Dermis lymphatic vessel endothelial cell (primary cell): ENCODE results near the gene EXOSC7. TPM values are rescaled to one million over a fixed set of nuclear protein-coding genes. Genes with fewer than 3 reads are reported as not detected.

Source experiments
- total RNA-seq: library from RNA; depleted of rRNA; stranded (reverse); fragments of >200 nt; gene quantifications from 2 replicates; pipeline ENCODE4 v1.2.1, GENCODE V29; 2014

The EXOSC7 gene
- total RNA-seq: 35.4 and 51.0 TPM in 2 replicates

DNA sequence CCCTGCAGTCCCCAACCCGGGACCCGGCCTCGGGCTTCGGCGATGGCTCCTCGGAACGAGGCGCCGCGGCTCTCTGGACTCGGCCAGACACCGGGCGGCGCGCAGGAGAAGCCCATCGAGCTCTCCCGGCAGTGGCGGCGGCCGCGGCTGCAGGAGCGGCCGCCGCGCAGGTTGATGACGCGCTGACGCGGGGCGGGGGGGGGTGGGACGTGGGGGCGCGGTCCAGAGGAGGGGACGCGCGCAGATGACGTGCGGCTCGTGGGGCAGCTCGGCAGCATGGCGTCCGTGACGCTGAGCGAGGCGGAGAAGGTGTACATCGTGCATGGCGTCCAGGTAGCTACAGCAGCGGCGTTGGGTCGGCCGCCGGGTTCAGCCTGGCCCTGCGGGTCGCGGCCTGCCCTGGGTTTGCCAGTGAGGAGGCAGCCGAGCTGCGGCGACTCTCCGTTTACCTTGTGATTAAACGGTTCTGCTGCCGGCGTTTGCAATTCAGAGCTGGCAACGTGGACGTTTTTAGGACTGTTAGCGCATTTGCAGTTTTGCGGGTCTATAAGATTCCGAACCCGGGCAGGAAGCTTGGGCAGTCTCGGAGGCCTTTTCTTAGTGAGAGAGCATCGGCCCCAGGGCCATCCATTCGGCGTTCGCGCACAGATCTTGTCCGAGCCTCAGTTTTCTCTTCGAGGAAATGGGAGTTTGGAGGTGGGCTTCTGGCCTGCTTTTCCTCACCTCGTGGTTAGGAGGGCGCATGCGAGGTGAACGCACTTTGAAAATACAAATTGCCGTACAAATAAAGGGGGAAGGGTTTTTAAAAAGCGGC, at the start of gene EXOSC7, which contains the start of gene ZDHHC3:
EXOSC7 (plus strand) TSS at position 243 of the 814 bp plus-strand sequence; CDS start at position 277, 34 bp downstream.
ZDHHC3 (minus strand) TSS at position 173 of the 814 bp plus-strand sequence. CDS start 16,738 bp downstream, outside the sequence.

DNA sequence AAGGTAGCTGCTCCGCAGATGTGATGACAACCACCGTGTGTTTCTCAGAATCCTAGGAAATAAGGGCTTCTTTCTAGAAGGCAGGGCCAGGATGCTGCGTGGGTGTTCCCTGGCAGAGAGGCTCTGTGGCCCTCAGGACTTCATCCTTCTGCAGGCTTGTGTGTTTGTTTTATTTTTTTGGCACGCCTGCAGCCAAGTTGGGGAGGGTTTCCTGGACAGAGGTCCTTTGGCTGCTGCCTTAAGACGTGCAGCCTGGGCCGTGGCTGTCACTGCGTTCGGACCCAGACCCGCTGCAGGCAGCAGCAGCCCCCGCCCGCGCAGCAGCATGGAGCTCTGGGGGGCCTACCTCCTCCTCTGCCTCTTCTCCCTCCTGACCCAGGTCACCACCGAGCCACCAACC, 50.0 kb downstream of the EXOSC7 start, which contains the start of gene CLEC3B:
CLEC3B (plus strand) TSS at position 266 of the 400 bp plus-strand sequence; CDS start at position 326, 60 bp downstream.

Other genes starting within 250 kb of the EXOSC7 start
- 4.2 and 6.7 TPM in 2 replicates for gene ZNF501, start 246.6 kb upstream of the EXOSC7 start, total RNA-seq
- gene KIAA1143, start 214.6 kb upstream of the EXOSC7 start, total RNA-seq: 19.4 and 24.6 TPM in 2 replicates
- gene KIF15, start 214.4 kb upstream of the EXOSC7 start, total RNA-seq: 1.8 and 2.2 TPM in 2 replicates
- gene TMEM42, start 114.3 kb upstream of the EXOSC7 start, total RNA-seq: 7.5 and 8.5 TPM in 2 replicates
- under 0.01 TPM in 1 of 2 replicates, not detected in the other for gene TGM4, start 101.6 kb upstream of the EXOSC7 start, total RNA-seq
- 62.0 and 74.7 TPM in 2 replicates for gene ZDHHC3, start 70 bp upstream of the EXOSC7 start, total RNA-seq
- gene CLEC3B, start 50.1 kb downstream of the EXOSC7 start, total RNA-seq: 0.43 and 0.65 TPM in 2 replicates
- gene CDCP1, start 170.1 kb downstream of the EXOSC7 start, total RNA-seq: 0.11 TPM in 1 of 2 replicates, not detected in the other